Lung (tissue), 12 donors: ENCODE measurements around the gene SRCAP. TPM values are rescaled to one million over a fixed set of nuclear protein-coding genes. Genes with fewer than 3 reads are reported as not detected.

Source experiments
- ATAC-seq: fragments of 200-7000 bp; cut with Tn5 transposase; one replicate; pipeline ENCODE4 v1.9.1; 2020; ENCODE audit warnings: moderate number of reproducible peaks; ENCODE audit not compliant: insufficient read depth, low FRiP score
- DNase-seq, 3 donors: peaks; one replicate each; pipeline ENCODE4 v3.0.0-alpha.2; 2013 to 2017
- H3K27ac ChIP-seq, 2 donors: one replicate each; pipeline ENCODE4 v1.5.1; 2013; ENCODE audit warnings: mild to moderate bottlenecking in 2 of 2, moderate library complexity in 2 of 2, control low read depth in 1 of 2, inconsistent platforms in 1 of 2, low read depth in 1 of 2, low read length in 1 of 2
- H3K27me3 ChIP-seq, 3 donors: one replicate each; pipeline ENCODE4 v1.5.1; 2013; ENCODE audit warnings: low read length in 2 of 3; ENCODE audit not compliant: control insufficient read depth in 3 of 3, insufficient read depth in 3 of 3
- H3K36me3 ChIP-seq, 4 donors: one replicate each; pipeline ENCODE4 v1.5.1; 2013; ENCODE audit warnings: low read length in 4 of 4, mild to moderate bottlenecking in 1 of 4, moderate library complexity in 1 of 4; ENCODE audit not compliant: control insufficient read depth in 4 of 4, insufficient read depth in 4 of 4
- H3K4me1 ChIP-seq, 5 donors: one replicate each; pipeline ENCODE4 v1.5.1; 2013; ENCODE audit warnings: low read length in 5 of 5, mild to moderate bottlenecking in 2 of 5, moderate library complexity in 1 of 5; ENCODE audit not compliant: control insufficient read depth in 5 of 5, insufficient read depth in 5 of 5
- H3K4me3 ChIP-seq: one replicate; pipeline ENCODE4 v1.5.1; 2013; ENCODE audit warnings: mild to moderate bottlenecking, control low read depth, moderate library complexity
- H3K9ac ChIP-seq, 2 donors: one replicate each; pipeline ENCODE4 v1.5.1; 2013; ENCODE audit warnings: low read length in 2 of 2, control low read depth in 1 of 2; ENCODE audit not compliant: insufficient read depth in 1 of 2
- H3K9me3 ChIP-seq, 4 donors: one replicate each; pipeline ENCODE4 v1.5.1; 2013; ENCODE audit warnings: low read length in 3 of 4, mild to moderate bottlenecking in 1 of 4, moderate library complexity in 1 of 4; ENCODE audit not compliant: control insufficient read depth in 4 of 4, insufficient read depth in 3 of 4
- CTCF ChIP-seq: IDR thresholded peaks from 2 replicates; pipeline ENCODE4 v1.5.1; 2012; ENCODE audit warnings: mild to moderate bottlenecking; ENCODE audit errors: control extremely low read depth, extremely low read depth
- WGBS, 2 donors: extraction: QIAGEN DNeasy Blood & Tissue Kit; methylation state at CpG; one replicate each; pipeline ENCODE4 v1.1.7; 2013; 5-methylcytosine and 5-hydroxymethylcytosine counted together
- polyA plus RNA-seq, 2 donors: library from polyadenylated mRNA; stranded (reverse); fragments of 200-250 nt; gene quantifications; one replicate each; pipeline ENCODE4 v1.2.1, GENCODE V29; 2013
- total RNA-seq, 2 donors: library from RNA; depleted of rRNA in 1 of 2; stranded (reverse); fragments of >200 nt in 1 of 2; gene quantifications; one replicate each; pipeline ENCODE4 v1.2.1, GENCODE V29; 2014 to 2021
- donor health status: control.
- donor health status: control.
- donor health status: Bipolar disorder and iron deficiency.
- donor health status: healthy.
- donor health status: DM: yes; HTN: yes; CAD: no.

The SRCAP gene
- total and polyA plus RNA-seq, 4 donors, result 13.4 to 61.0 (median 31.3) TPM

GRCh38 chr16:30785126-30786106 is 86.4 kb downstream of the SRCAP start:
- DNase-seq (no peak), ATAC-seq (no peak)
- H3K36me3 ChIP-seq, result peaks cover 9 to 32% (median 20%) of the 10 kb centered on the region in 4 donors
- no peaks in the 10 kb centered on the region for H3K9me3 ChIP-seq
- peak overlapping the region in 1 of 2 donors; percentile 2 for H3K9ac ChIP-seq
- H3K4me3 ChIP-seq, result no peak overlapping the region
- no peak for TF ChIP-seq CTCF
- H3K27ac ChIP-seq, result peak overlapping the region in 1 of 2 donors; percentile 83
- no peaks in the 10 kb centered on the region for H3K27me3 ChIP-seq
- WGBS, 2 donors, result 79 to 80% methylated on average over 7 of the region's 7 CpGs
- peaks cover 0 to 11% (median 4%) of the 10 kb centered on the region in 5 donors for H3K4me1 ChIP-seq

GRCh38 chr16:30786115-30786935 is 87.4 kb downstream of the SRCAP start:
- peak overlapping the region in 1 of 2 donors; percentile 2 for H3K9ac ChIP-seq
- H3K4me1 ChIP-seq, result peaks cover 0 to 11% (median 4%) of the 10 kb centered on the region in 5 donors
- H3K27ac ChIP-seq, result peak overlapping the region; percentile 89 to 93
- H3K36me3 ChIP-seq, result peaks cover 9 to 30% (median 19%) of the 10 kb centered on the region in 4 donors
- no peaks in the 10 kb centered on the region for H3K27me3 ChIP-seq
- H3K9me3 ChIP-seq, result no peaks in the 10 kb centered on the region
- peak; percentile 36 for ATAC-seq
- peak; percentile 60 to 68 (median 65) for DNase-seq
- no peak for TF ChIP-seq CTCF
- peak overlapping the region; percentile 93 for H3K4me3 ChIP-seq
- 4 to 6% methylated on average over 34 to 57 of the region's 57 CpGs for WGBS, 2 donors

- Histone ChIP-seq H3K9me3 (no peaks in the 10 kb centered on the region), H3K27ac (peak within 1 kb of the TSS; percentile 89 to 93), H3K9ac (peak within 1 kb of the TSS; percentile 28 to 76), H3K4me1 (peaks cover 0 to 11% (median 4%) of the 10 kb centered on the region in 5 donors), H3K4me3 (peak within 1 kb of the TSS; percentile 93), H3K36me3 (peaks cover 4 to 25% (median 14%) of the 10 kb centered on the region in 4 donors), H3K27me3 (no peaks in the 10 kb centered on the region)
- ATAC-seq (peak; percentile 84), DNase-seq (peak; percentile 83 to 90 (median 90))
- 1% methylated on average over 37 of the region's 37 CpGs for WGBS, 2 donors
- no peak for TF ChIP-seq CTCF
These were observed 88.1 kb downstream of the SRCAP start, which contains the start of gene ZNF629 for GRCh38 chr16:30786936-30787612. Gene ZNF629, minus strand, starts transcription at chr16:30787205. Its CDS starts 2,723 bp downstream, at chr16:30784482.
